Activated T-helper 1 cell treated with anti-CD3 and anti-CD28 coated beads, Interleukin-12 subunit alpha, Interleukin-12 subunit beta, Interleukin-2, Interleukin-4 antibody, amounts not matched to agents 30 ng/mL and 10 ng/mL and 1 ng/mL, durations not matched to agents 14 hours and 24 hours and 36 hours (primary cell): ENCODE data around the gene DYNLT4. TPM values are rescaled to one million over a fixed set of nuclear protein-coding genes. Genes with fewer than 3 reads are reported as not detected.
"Not testable (repeated sequence)": the region's sequence is repeated elsewhere in the genome, so short reads cannot be mapped to it uniquely, and the experiment has no call there.

Experiments
- DNase-seq: peaks from one replicate; pipeline ENCODE4 v3.0.0; 2021; ENCODE audit warnings: low spot score
- H3K27ac Mint-ChIP-seq: one replicate; pipeline ENCODE4 v1.8.0; 2021; ENCODE audit warnings: mild to moderate bottlenecking, mixed read lengths
- H3K27me3 Mint-ChIP-seq: one replicate; pipeline ENCODE4 v1.8.0; 2022; ENCODE audit warnings: mild to moderate bottlenecking, moderate library complexity, mixed read lengths; ENCODE audit not compliant: insufficient read depth
- H3K36me3 Mint-ChIP-seq: one replicate; pipeline ENCODE4 v1.8.0; 2021; ENCODE audit warnings: low read depth, mixed read lengths
- H3K4me1 Mint-ChIP-seq: one replicate; pipeline ENCODE4 v1.8.0; 2021; ENCODE audit warnings: low read depth, mixed read lengths
- H3K4me3 Mint-ChIP-seq: one replicate; pipeline ENCODE4 v1.8.0; 2021; ENCODE audit warnings: mild to moderate bottlenecking, moderate library complexity, mixed read lengths
- H3K9me3 Mint-ChIP-seq: one replicate; pipeline ENCODE4 v1.8.0; 2021; ENCODE audit warnings: mixed read lengths
- intact Hi-C: fragments of 100-400 bp; cut with micrococcal nuclease; formaldehyde crosslinking; loops from one replicate; pipeline ENCODE4 v1.15.1; 2024
- total RNA-seq: library from RNA; stranded (reverse); gene quantifications from 2 replicates; pipeline ENCODE4 v1.2.3, GENCODE V29; 2022

The DYNLT4 gene
- total RNA-seq, 1 donor from 2014 or later = 0.44 TPM

- DNase-seq, H3K36me3 Mint-ChIP-seq, H3K27me3 Mint-ChIP-seq, H3K9me3 Mint-ChIP-seq, H3K27ac Mint-ChIP-seq, H3K4me3 Mint-ChIP-seq: not testable (repeated sequence)
- intact Hi-C loops = loop anchor here (5.0 kb wide), 1 partner anchor 478 kb away; no protein-coding TSS in a partner anchor
- peaks cover 24% of the 10 kb centered on the region for H3K4me1 Mint-ChIP-seq
Measured at GRCh38 chr1:44824392-44824791, 17.2 kb upstream of the DYNLT4 start.

- no peak for DNase-seq
- H3K36me3 Mint-ChIP-seq = peaks cover 2% of the 10 kb centered on the region
- H3K27me3 Mint-ChIP-seq = no peaks in the 10 kb centered on the region
- intact Hi-C loops = loop anchor here (5.0 kb wide), 1 partner anchor 479 kb away; no protein-coding TSS in a partner anchor
- H3K4me3 Mint-ChIP-seq = no peak overlapping the region
- H3K4me1 Mint-ChIP-seq = peaks cover 37% of the 10 kb centered on the region
- H3K9me3 Mint-ChIP-seq = no peaks in the 10 kb centered on the region
- no peak overlapping the region for H3K27ac Mint-ChIP-seq
Measured at GRCh38 chr1:44822981-44823451, 15.9 kb upstream of the DYNLT4 start.

- H3K27ac Mint-ChIP-seq = peak overlapping the region; percentile 7
- H3K4me3 Mint-ChIP-seq = no peak overlapping the region
- peaks cover 45% of the 10 kb centered on the region for H3K4me1 Mint-ChIP-seq
- intact Hi-C loops = loop anchor here (5.0 kb wide), 1 partner anchor 480 kb away; no protein-coding TSS in a partner anchor
- H3K36me3 Mint-ChIP-seq = peaks cover 8% of the 10 kb centered on the region
- H3K9me3 Mint-ChIP-seq = no peaks in the 10 kb centered on the region
- DNase-seq = no peak
- no peaks in the 10 kb centered on the region for H3K27me3 Mint-ChIP-seq
Measured at GRCh38 chr1:44822131-44822701, 15.1 kb upstream of the DYNLT4 start.

- Mint-ChIP-seq H3K9me3 (no peaks in the 10 kb centered on the region), H3K36me3 (peaks cover 12% of the 10 kb centered on the region), H3K4me3 (peak overlapping the region; percentile 87), H3K4me1 (peaks cover 48% of the 10 kb centered on the region), H3K27me3 (no peaks in the 10 kb centered on the region), H3K27ac (peak overlapping the region; percentile 67)
- DNase-seq = no peak
- intact Hi-C loops = loop anchor here (5.0 kb wide), 1 partner anchor 481 kb away; no protein-coding TSS in a partner anchor
Measured at GRCh38 chr1:44821240-44821715, 14.1 kb upstream of the DYNLT4 start.

GRCh38 chr1:44820328-44821239, 13.4 kb upstream of the DYNLT4 start:
- Mint-ChIP-seq H3K9me3 (no peaks in the 10 kb centered on the region), H3K4me3 (peak overlapping the region; percentile 87), H3K36me3 (peaks cover 16% of the 10 kb centered on the region), H3K4me1 (peaks cover 48% of the 10 kb centered on the region), H3K27ac (peak overlapping the region; percentile 97), H3K27me3 (no peaks in the 10 kb centered on the region)
- intact Hi-C loops = loop anchor here (5.0 kb wide), 1 partner anchor 482 kb away; no protein-coding TSS in a partner anchor
- no peak for DNase-seq

GRCh38 chr1:44819608-44820327, 12.6 kb upstream of the DYNLT4 start:
- Mint-ChIP-seq H3K36me3 (peaks cover 24% of the 10 kb centered on the region), H3K9me3 (no peaks in the 10 kb centered on the region), H3K4me3 (peak overlapping the region; percentile 87), H3K27ac (peak overlapping the region; percentile 97), H3K4me1 (peaks cover 54% of the 10 kb centered on the region), H3K27me3 (no peaks in the 10 kb centered on the region)
- intact Hi-C loops = loop anchor here (1.0 to 5.0 kb wide), 9 partner anchors 10 to 868 kb away; partner anchors contain the start of genes CCDC163, GPBP1L1, MMACHC and RNU5D-1
- DNase-seq = peak; percentile 81

- peak overlapping the region; percentile 87 for H3K4me3 Mint-ChIP-seq
- peak overlapping the region; percentile 97 for H3K27ac Mint-ChIP-seq
- H3K4me1 Mint-ChIP-seq = peaks cover 56% of the 10 kb centered on the region
- peaks cover 25% of the 10 kb centered on the region for H3K36me3 Mint-ChIP-seq
- no peaks in the 10 kb centered on the region for H3K9me3 Mint-ChIP-seq
- DNase-seq = no peak
- no peaks in the 10 kb centered on the region for H3K27me3 Mint-ChIP-seq
- intact Hi-C loops = loop anchor here (1.0 to 5.0 kb wide), 8 partner anchors 10 to 868 kb away; partner anchors contain the start of genes CCDC163, GPBP1L1, MMACHC and RNU5D-1
Measured at GRCh38 chr1:44819196-44819607, 12.1 kb upstream of the DYNLT4 start.

GRCh38 chr1:44817771-44818495, 10.8 kb upstream of the DYNLT4 start:
- intact Hi-C loops = loop anchor here (5.0 kb wide), 1 partner anchor 869 kb away; the partner anchor contains the start of genes GPBP1L1 and TMEM69
- Mint-ChIP-seq H3K27me3 (no peaks in the 10 kb centered on the region), H3K9me3 (no peaks in the 10 kb centered on the region), H3K4me1 (peaks cover 63% of the 10 kb centered on the region), H3K4me3 (peak overlapping the region; percentile 79), H3K27ac (peak overlapping the region; percentile 83), H3K36me3 (peaks cover 31% of the 10 kb centered on the region)
- DNase-seq = no peak

- intact Hi-C loops = loop anchor here (5.0 kb wide), 1 partner anchor 870 kb away; the partner anchor contains the start of genes GPBP1L1 and TMEM69
Measured at GRCh38 chr1:44817307-44817706, 10.2 kb upstream of the DYNLT4 start.

GRCh38 chr1:44815926-44816325, 8.8 kb upstream of the DYNLT4 start:
- H3K27me3 Mint-ChIP-seq, H3K27ac Mint-ChIP-seq, H3K4me3 Mint-ChIP-seq, DNase-seq, H3K9me3 Mint-ChIP-seq: not testable (repeated sequence)
- Mint-ChIP-seq H3K36me3 (peaks cover 42% of the 10 kb centered on the region), H3K4me1 (peaks cover 73% of the 10 kb centered on the region)
- intact Hi-C loops = loop anchor here (5.0 kb wide), 1 partner anchor 871 kb away; the partner anchor contains the start of genes GPBP1L1 and TMEM69

More at GRCh38 chr1:44817307-44817706, 10.2 kb upstream of the DYNLT4 start:
- Mint-ChIP-seq H3K27ac (peak overlapping the region; percentile 76), H3K27me3 (no peaks in the 10 kb centered on the region), H3K36me3 (peaks cover 31% of the 10 kb centered on the region), H3K4me1 (peaks cover 68% of the 10 kb centered on the region), H3K4me3 (peak overlapping the region; percentile 58), H3K9me3 (no peaks in the 10 kb centered on the region)
- DNase-seq = no peak

- no peak for DNase-seq
- Mint-ChIP-seq H3K9me3 (no peaks in the 10 kb centered on the region), H3K4me3 (no peak overlapping the region), H3K27me3 (no peaks in the 10 kb centered on the region), H3K27ac (peak overlapping the region; percentile 67), H3K4me1 (peaks cover 75% of the 10 kb centered on the region), H3K36me3 (peaks cover 48% of the 10 kb centered on the region)
- intact Hi-C loops = loop anchor here (1.0 kb wide), 1 partner anchor 38 kb away; the partner anchor contains the start of gene RPS8
Measured at GRCh38 chr1:44812822-44813543, 5.8 kb upstream of the DYNLT4 start.
